ENCODE results near the gene SCG5.

Gene SCG5

GRCh38 chr15:32716915-32717425, 75.5 kb downstream of the SCG5 start:
- TF ChIP-seq ZFP3 (CRISPR knock-in tag; IDR thresholded peaks at IDR 0.05) (no peak), RARB (CRISPR knock-in tag; IDR thresholded peaks at IDR 0.05) (no peak), ISL1 (CRISPR knock-in tag; IDR thresholded peaks at IDR 0.05) (no peak), OSR1 (CRISPR knock-in tag; IDR thresholded peaks at IDR 0.05) (no peak), BACH2 (CRISPR knock-in tag; IDR thresholded peaks at IDR 0.05; ENCODE audit: borderline replicate concordance) (no peak), PPARA (CRISPR knock-in tag; IDR thresholded peaks at IDR 0.05; ENCODE audit: borderline replicate concordance) (no peak), ZC3H10 (CRISPR knock-in tag; IDR thresholded peaks at IDR 0.05) (no peak), PATZ1 (CRISPR knock-in tag; IDR thresholded peaks at IDR 0.05; ENCODE audit: borderline replicate concordance) (no peak), TOX (CRISPR knock-in tag; IDR thresholded peaks at IDR 0.05; ENCODE audit: borderline replicate concordance) (no peak), SNAI2 (CRISPR knock-in tag; IDR thresholded peaks at IDR 0.05) (no peak), ZNF70 (CRISPR knock-in tag; IDR thresholded peaks at IDR 0.05) (no peak), CSDC2 (CRISPR knock-in tag; IDR thresholded peaks at IDR 0.05) (no peak)
- TF ChIP-seq, protein P1, sequence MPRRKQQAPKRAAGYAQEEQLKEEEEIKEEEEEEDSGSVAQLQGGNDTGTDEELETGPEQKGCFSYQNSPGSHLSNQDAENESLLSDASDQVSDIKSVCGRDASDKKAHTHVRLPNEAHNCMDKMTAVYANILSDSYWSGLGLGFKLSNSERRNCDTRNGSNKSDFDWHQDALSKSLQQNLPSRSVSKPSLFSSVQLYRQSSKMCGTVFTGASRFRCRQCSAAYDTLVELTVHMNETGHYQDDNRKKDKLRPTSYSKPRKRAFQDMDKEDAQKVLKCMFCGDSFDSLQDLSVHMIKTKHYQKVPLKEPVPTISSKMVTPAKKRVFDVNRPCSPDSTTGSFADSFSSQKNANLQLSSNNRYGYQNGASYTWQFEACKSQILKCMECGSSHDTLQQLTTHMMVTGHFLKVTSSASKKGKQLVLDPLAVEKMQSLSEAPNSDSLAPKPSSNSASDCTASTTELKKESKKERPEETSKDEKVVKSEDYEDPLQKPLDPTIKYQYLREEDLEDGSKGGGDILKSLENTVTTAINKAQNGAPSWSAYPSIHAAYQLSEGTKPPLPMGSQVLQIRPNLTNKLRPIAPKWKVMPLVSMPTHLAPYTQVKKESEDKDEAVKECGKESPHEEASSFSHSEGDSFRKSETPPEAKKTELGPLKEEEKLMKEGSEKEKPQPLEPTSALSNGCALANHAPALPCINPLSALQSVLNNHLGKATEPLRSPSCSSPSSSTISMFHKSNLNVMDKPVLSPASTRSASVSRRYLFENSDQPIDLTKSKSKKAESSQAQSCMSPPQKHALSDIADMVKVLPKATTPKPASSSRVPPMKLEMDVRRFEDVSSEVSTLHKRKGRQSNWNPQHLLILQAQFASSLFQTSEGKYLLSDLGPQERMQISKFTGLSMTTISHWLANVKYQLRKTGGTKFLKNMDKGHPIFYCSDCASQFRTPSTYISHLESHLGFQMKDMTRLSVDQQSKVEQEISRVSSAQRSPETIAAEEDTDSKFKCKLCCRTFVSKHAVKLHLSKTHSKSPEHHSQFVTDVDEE (CRISPR knock-in tag; IDR thresholded peaks at IDR 0.05), result no peak
- TF ChIP-seq, protein P2, sequence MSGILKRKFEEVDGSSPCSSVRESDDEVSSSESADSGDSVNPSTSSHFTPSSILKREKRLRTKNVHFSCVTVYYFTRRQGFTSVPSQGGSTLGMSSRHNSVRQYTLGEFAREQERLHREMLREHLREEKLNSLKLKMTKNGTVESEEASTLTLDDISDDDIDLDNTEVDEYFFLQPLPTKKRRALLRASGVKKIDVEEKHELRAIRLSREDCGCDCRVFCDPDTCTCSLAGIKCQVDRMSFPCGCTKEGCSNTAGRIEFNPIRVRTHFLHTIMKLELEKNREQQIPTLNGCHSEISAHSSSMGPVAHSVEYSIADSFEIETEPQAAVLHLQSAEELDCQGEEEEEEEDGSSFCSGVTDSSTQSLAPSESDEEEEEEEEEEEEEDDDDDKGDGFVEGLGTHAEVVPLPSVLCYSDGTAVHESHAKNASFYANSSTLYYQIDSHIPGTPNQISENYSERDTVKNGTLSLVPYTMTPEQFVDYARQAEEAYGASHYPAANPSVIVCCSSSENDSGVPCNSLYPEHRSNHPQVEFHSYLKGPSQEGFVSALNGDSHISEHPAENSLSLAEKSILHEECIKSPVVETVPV (CRISPR knock-in tag; IDR thresholded peaks at IDR 0.05), result no peak
- no peak for ATAC-seq

- no peak for TF ChIP-seq GLIS3 (CRISPR knock-in tag; IDR thresholded peaks at IDR 0.05)
- no peak for TF ChIP-seq PATZ1 (CRISPR knock-in tag; IDR thresholded peaks at IDR 0.05; ENCODE audit: borderline replicate concordance)
- TF ChIP-seq, protein P1 (CRISPR knock-in tag; IDR thresholded peaks at IDR 0.05), result no peak
- TF ChIP-seq, protein P3, sequence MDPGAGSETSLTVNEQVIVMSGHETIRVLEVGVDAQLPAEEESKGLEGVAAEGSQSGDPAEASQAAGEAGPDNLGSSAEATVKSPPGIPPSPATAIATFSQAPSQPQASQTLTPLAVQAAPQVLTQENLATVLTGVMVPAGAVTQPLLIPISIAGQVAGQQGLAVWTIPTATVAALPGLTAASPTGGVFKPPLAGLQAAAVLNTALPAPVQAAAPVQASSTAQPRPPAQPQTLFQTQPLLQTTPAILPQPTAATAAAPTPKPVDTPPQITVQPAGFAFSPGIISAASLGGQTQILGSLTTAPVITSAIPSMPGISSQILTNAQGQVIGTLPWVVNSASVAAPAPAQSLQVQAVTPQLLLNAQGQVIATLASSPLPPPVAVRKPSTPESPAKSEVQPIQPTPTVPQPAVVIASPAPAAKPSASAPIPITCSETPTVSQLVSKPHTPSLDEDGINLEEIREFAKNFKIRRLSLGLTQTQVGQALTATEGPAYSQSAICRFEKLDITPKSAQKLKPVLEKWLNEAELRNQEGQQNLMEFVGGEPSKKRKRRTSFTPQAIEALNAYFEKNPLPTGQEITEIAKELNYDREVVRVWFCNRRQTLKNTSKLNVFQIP (CRISPR knock-in tag; IDR thresholded peaks at IDR 0.05; ENCODE audit: borderline replicate concordance, low read depth), result no peak
- no peak for TF ChIP-seq CSDC2 (CRISPR knock-in tag; IDR thresholded peaks at IDR 0.05)
- TF ChIP-seq PPARA (CRISPR knock-in tag; IDR thresholded peaks at IDR 0.05; ENCODE audit: borderline replicate concordance), result no peak
- no peak for TF ChIP-seq ZNF565 (CRISPR knock-in tag; conservative IDR thresholded peaks at IDR 0.05; ENCODE audit: low read depth)
- no peak for TF ChIP-seq ZC3H10 (CRISPR knock-in tag; IDR thresholded peaks at IDR 0.05)
- no peak for TF ChIP-seq ARNTL (CRISPR knock-in tag; IDR thresholded peaks at IDR 0.05; ENCODE audit: borderline replicate concordance, low read depth)
- ATAC-seq, result peak; percentile 61
Observed at GRCh38 chr15:32717426-32718226, 76.1 kb downstream of the SCG5 start, which contains the start of gene GREM1. Gene GREM1 (plus strand): TSS chr15:32718004. CDS start chr15:32730691, 12,687 bp downstream.

Data from SK-N-SH treated with all-trans-retinoic acid at 6 μM for 48 hours (cell line).